Measurements from ENCODE around the gene STX17.
"Not testable (repeated sequence)": the region's sequence is repeated elsewhere in the genome, so short reads cannot be mapped to it uniquely, and the experiment has no call there.

The STX17 gene

DNA sequence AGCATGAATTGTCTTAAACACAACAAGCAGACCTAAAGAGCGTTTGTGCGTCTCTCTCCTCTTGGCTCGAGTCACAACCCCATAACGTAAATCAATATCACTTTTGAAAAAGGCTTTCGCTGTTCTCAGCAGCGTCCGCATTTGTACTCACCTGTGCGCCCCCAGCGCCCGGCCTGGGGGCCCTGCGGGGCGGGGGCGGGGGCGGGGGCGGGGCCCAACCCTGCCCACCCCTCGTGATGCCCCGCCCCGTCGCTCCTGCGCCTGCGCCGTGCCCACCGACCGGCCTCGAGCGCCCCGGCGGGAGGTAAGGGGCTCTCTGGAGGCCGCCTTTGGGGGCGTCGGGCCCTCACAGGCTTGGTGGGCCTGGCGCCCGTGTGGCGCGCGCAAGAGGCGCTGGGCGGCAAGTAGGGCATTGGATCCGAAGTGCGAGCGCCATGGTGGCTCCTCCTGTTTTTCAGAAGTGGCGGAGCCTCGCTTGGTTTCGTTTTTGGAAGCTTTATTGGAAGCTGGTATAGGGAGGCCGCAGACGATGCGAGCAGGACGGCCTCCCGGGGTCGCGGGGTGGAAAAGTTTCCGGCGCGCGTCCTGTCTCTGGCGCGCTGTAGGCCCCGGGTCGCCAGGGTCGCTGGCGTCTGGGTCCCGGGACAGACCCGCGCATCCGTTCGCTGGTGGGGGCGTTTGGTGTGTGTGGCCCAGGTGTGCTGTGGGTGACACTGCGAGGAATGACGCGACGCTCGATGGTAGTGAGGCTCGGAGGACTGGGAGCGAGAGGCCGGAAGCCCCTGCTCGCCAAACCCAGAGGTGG, at the start of gene STX17:
Gene STX17, plus strand, starts transcription at position 252 of the 805 bp plus-strand sequence. CDS start 8,586 bp downstream, outside the sequence.
- ATAC-seq: peak; percentile 89 to 92

- not testable (repeated sequence) for ATAC-seq
These were observed 48.9 kb upstream of the STX17 start for GRCh38 chr9:99857576-99857975.

GRCh38 chr9:99858087-99858486, 48.4 kb upstream of the STX17 start:
- ATAC-seq: no peak

DNA sequence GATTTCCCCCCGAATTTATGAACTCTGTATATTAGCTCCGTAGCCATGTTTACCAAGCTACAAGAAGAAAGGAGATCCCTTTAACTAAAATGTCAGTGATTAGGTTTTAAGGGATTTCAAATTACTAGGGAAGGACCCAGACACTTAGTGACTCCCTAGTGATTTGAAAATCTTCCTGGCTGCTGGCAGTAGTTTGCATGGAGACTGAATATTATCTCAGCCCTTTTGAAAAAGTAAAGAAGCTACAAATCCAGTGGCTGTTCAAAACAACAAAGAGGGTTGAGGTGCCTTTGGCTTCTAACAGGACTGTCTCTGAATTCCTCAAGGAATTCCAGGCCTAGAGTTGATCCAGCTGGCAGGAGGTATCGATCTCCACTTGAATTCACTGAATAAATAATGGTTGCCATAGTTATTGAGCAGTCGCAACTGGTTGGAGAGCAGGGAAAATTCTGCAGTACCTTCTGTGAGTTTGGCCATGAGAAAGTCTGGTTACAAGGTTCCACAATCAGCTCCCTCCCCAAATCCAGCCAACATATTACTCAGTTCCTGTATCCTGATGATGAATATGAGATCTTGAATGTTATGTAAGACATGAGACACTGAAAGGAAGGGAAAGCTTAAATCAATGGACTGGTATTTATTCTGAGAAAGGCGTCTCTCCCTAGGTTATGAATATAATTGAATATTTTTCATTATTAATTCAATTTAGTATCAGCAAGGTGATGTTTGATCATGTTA, 47.0 kb upstream of the STX17 start:
- no peak for ATAC-seq

GRCh38 chr9:99860266-99860665, 46.2 kb upstream of the STX17 start:
- no peak for ATAC-seq

DNA sequence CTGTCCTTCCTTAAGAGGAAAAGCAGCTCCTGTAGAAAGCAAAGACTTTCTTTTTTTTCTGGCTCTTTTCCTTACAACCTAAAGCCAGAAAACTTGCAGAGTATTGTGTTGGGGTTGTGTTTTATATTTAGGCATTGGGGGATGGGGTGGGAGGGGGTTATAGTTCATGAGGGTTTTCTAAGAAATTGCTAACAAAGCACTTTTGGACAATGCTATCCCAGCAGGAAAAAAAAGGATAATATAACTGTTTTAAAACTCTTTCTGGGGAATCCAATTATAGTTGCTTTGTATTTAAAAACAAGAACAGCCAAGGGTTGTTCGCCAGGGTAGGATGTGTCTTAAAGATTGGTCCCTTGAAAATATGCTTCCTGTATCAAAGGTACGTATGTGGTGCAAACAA, 42.5 kb upstream of the STX17 start:
- ATAC-seq: no peak

GRCh38 chr9:99866398-99866797, 40.1 kb upstream of the STX17 start:
- no peak for ATAC-seq

DNA sequence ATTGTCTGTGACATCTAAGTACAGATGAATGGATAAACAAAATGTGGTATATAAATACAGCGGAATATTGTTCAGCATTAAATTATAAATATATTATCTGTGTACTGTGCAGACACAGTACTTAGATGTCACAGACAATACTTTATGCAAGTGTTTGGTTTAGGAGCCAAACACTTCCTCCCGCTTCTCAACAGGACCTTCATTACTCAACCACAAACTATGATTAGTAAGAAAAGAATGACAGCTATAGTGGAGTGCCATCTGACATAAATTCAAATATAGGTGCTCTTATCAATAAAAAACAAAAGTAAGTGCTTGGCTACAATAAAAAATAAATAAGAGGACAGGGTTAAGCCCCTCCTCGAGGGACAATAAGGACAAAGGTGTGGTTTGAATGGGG, 38.9 kb upstream of the STX17 start:
- ATAC-seq: no peak

- ATAC-seq: no peak
These were observed 38.5 kb upstream of the STX17 start for GRCh38 chr9:99867968-99868367.

DNA sequence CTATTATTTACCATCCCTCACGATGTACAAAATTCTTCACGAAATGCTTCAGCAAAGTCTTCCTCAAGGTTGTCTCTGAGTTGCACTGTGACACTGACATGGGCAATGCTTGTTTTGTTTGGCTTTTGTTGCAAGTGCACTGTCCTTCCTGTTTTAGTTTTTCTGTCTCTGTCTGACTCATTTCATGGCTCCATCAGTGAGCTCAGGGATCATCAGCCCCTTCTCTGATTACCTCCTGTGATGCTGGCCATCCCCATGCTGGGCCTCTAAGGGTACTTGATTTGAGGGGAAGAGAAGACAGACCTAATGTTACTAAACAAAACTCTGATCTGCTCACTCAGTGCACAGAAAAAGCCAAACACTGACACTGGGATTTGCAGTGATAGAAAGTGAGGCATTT, 37.6 kb upstream of the STX17 start:
- no peak for ATAC-seq

DNA sequence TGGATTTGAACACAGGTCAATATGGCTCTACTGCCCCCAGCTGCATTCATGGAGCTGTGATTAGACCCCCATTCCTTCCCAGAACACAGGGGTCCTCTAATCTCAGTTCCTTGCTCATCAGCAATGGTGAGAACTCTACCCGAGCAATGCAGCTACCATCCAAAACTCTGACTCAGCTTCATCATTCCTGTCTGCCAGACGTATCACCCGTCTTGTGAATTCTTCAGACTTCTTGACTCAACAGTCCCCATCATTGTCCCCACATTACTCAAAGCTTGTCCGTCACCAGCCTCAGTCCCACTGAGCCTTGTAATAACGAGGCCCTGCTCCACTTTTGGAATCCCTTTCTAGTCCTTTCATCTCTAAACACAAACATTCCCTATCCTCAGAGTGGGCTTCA, 36.3 kb upstream of the STX17 start:
- no peak for ATAC-seq

GRCh38 chr9:99873531-99873930, 32.9 kb upstream of the STX17 start:
- ATAC-seq: peak; percentile 53 to 55

GRCh38 chr9:99873943-99874584, 32.4 kb upstream of the STX17 start:
- peak in 1 of 2 donors; percentile 66 for ATAC-seq

GRCh38 chr9:99876190-99876589, 30.3 kb upstream of the STX17 start:
- no peak for ATAC-seq

- ATAC-seq: no peak
These were observed 27.8 kb upstream of the STX17 start for GRCh38 chr9:99878651-99879050.

DNA sequence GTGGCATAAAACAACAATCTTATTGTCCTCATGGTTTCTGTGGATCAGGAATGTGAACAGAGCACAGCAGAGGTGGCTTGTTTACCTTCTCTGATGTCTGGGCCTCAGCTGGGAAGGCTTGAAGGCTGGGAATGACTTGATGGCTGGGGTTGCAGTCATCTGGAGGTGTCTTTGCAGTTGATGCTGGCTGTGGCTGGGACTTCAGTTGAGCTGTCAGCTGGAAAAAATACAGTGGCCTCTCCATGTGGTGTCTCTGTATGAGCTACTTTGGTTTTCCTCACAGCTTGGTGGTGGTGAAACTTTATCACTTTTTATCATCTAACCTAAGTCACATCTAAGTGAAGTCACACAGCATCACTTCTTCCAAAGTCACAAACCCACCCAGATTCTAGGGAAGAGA, 24.7 kb upstream of the STX17 start:
- no peak for ATAC-seq

- ATAC-seq: no peak
These were observed 20.7 kb upstream of the STX17 start for GRCh38 chr9:99885747-99886146.

- no peak for ATAC-seq
These were observed 17.3 kb upstream of the STX17 start for GRCh38 chr9:99889120-99889519.

DNA sequence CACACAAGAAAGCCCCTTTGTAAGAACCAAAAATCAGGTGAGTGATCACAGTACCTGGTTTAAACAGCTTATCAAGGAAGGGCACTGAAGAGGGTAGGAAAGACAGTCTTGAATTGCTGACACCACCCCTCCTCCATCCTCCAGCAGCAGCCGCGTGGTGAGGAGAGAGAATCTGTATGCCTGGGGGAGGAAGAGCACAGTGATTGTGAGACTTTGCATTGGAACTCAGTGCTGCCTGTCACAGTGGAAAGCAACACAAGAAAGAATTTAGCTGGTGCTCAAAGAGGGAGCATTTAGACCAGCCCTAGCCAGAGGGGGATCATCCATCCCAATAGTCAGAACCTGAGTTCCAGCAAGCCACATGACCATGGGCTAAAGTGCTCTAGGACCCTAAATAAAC, 11.6 kb upstream of the STX17 start:
- no peak for ATAC-seq

DNA sequence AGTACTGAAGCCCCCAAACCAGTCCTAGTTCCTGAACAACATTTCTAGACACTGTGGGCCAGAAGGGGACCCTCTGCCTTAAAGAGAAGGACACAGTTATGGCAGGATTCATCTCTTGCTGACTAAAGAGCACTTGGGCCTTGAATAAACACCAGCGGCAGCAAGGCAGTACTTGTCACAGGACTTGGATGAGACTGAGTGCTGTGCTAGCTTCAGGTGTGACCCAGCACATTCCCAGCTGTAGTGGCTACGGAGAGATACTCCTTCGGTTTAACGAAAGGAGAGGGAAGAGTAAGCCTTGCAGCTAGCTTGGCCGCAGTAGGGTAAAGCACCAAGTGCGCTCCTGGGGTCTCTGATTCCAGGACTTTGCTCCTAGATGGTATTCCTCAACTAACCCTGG, 10.9 kb upstream of the STX17 start:
- ATAC-seq: no peak

DNA sequence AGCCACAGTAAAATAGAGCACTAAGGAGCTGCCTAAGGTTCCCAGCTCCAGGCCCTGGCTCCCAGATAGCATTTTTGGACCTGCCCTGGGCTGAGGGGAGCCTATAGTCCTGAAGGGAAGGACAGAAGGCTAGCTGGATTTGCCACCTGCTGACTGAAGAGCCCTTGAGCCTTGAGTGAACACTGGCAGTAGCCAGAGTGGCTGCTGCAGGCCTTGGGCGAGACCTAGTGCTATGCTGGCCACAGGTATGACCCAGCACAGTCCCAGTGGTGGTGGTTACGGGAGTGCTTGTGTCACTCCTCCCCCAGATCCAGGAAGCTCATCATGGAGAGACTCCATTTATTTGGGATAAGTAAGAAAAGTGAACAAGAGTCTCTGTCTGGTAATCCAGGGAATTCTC, 10.3 kb upstream of the STX17 start:
- ATAC-seq: no peak

DNA sequence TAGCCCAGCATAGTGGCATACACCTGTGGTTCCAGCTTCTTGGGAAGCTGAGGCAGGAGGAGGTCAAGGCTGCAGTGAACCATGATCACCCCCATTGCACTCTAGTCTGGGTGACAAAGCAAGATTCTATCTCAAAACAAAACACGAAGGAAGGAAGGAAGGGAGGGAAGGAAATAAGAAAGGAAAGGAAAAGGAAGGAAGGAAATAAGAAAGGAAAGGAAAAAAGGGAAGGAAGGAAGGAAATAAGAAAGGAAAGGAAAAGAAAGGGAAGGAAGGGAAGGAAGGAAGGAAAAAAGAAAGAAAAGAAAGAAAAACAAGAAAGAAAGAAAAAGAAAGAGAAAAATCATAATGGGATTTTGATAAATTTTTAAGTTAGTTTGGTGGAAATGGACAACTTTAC, 3.1 kb upstream of the STX17 start:
- no peak for ATAC-seq

- no peak for ATAC-seq
These were observed 536 bp upstream of the STX17 start for GRCh38 chr9:99905833-99906402.

- ATAC-seq: no peak
These were observed 716 bp downstream of the STX17 start for GRCh38 chr9:99907208-99907532.
